SKM-1 treated with dmso at 0.1 percent for 144 hours (cell line): ENCODE results near the gene CLEC2D.
"Not testable (repeated sequence)": the region's sequence is repeated elsewhere in the genome, so short reads cannot be mapped to it uniquely, and the experiment has no call there.

Experiments
- DNase-seq: peaks from one replicate; lab custom pipeline; 2025; ENCODE audit not compliant: unreplicated experiment; lab: John Stamatoyannopoulos, UW

CLEC2D gene

DNA sequence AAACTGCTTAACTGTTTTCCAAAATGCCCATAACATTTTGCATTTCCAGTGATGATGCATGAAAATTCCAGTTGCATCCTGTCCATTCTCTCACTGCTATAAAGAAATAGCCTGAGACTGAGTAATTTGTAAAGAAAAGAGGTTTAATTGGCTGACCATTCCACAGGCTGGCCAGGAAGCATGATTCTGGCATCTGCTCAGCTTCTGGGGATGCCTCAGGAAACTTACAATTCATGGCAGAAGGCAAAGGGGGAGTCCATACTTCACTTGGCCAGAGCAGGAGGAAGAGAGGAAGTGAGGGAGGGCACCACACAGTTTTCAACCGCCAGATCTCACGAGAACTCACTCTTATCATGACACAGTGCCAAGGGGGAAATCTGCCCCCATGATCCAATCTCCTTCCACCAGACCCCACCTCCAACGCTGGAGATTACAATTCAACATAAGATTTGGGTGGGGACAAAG is 18.2 kb upstream of the CLEC2D start:
- no peak for DNase-seq

DNA sequence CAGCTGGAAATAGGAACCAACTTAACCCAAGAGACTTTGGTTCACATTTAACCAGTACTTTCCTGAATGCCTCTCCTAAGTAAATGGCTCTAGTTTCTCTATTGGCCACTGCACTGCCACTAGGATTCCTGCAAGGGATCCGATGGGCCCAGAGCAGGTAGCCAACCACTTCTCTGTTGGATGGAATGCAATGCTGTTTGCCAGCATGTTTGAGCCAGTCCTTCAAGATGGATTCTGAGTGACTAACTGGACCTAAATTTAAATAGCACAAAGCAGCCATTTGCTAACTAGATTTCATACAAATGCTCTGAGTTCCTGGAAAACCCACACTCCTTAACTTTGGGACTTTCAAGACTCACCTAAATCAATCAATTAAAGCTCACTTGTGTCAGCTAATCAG is 9.5 kb upstream of the CLEC2D start:
- no peak for DNase-seq

- no peak for DNase-seq
Measured at GRCh38 chr12:9661720-9662119, 7.8 kb upstream of the CLEC2D start.

GRCh38 chr12:9662488-9662887 is 7.0 kb upstream of the CLEC2D start:
- no peak for DNase-seq

- DNase-seq = no peak
Measured at GRCh38 chr12:9667403-9668160, 1.9 kb upstream of the CLEC2D start.

GRCh38 chr12:9668161-9669018 is 1.1 kb upstream of the CLEC2D start:
- no peak for DNase-seq

GRCh38 chr12:9669019-9669326 is 540 bp upstream of the CLEC2D start:
- no peak for DNase-seq

- not testable (repeated sequence) for DNase-seq
Measured at GRCh38 chr12:9672340-9672739, 2.8 kb downstream of the CLEC2D start.

DNA sequence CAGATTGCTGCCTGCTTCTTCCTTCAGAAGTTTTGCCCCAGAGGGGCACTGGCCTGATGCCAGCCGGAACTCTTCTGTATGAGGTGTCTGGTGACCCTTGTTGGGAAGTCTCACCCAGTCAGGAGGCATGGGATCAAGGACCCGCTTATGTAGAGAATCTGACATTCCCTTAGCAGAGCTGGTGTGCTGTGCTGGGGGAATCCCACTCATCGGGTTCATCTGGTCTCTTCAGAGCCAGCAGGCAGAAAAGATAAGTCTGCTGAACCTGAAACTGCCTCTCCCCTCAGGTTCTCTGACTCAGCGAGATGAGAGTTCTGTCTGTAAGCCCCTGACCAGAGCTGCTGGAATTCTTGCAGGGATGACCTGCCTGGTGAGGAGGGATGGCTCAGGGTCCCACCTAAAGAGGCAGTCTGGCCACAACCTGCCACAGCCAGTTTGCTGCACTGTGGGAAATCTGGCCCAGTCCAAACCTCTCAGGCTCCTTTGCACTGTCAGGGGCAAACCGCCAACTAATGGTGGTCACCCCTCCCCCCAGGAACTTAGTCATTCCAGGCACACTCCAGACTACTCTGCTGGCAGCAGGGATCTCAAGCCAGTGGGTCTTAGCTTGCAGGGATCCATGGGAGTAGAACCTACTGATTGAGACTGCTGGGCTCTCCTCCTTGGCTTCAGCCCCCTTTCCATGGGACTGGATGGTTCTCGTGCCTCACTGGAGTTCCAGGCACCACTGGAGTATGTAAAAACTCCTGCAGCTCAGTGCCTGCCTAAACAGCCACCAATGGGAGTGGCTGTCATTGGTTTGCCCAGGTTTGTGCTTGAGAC is 4.1 kb downstream of the CLEC2D start:
- no peak for DNase-seq

DNA sequence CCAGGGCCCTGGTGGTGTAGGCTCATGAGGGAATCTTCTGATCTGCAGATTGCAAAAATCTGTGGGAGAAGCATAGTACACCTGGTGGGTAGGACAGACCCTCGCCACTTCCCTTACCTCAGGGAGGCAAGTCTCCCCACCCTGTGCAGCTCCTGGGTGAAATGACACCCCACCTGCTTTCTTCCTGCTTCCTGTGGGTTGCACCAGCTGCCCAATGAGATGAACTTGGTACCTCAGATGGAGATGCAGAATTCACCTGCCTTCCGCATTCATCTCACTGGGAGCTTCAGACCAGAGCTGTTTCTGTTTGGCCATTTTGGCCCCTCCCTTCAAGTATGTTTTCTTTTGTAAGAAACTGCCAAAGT is 4.7 kb downstream of the CLEC2D start:
- no peak for DNase-seq

- not testable (repeated sequence) for DNase-seq
Measured at GRCh38 chr12:9682508-9682907, 13.0 kb downstream of the CLEC2D start.

GRCh38 chr12:9682949-9683348 is 13.4 kb downstream of the CLEC2D start:
- not testable (repeated sequence) for DNase-seq

DNA sequence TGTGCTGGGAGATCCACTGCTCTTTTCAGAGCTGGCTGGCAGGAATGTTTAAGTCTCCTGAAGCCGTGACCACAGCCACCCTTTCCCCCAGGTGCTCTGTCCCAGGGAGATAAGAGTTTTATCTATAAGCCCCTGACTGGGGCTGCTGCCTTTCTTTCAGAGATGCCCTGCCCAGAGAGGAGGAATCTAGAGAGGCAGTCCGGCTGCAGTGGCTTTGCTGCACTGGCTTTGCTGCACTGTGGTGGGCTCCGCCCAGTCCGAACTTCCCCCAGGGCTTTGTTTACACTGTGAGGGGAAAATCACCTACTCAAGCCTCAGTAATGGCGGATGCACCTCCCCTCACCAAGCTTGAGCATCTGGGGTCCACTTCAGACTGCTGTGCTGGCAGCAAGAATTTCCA is 15.9 kb downstream of the CLEC2D start:
- DNase-seq = not testable (repeated sequence)

- no peak for DNase-seq
Measured at GRCh38 chr12:9685915-9686314, 16.4 kb downstream of the CLEC2D start.

- no peak for DNase-seq
Measured at GRCh38 chr12:9687228-9687627, 17.7 kb downstream of the CLEC2D start.

GRCh38 chr12:9692909-9693308 is 23.4 kb downstream of the CLEC2D start:
- no peak for DNase-seq

- no peak for DNase-seq
Measured at GRCh38 chr12:9694241-9694640, 24.7 kb downstream of the CLEC2D start.

GRCh38 chr12:9695150-9695549 is 25.6 kb downstream of the CLEC2D start:
- not testable (repeated sequence) for DNase-seq

DNA sequence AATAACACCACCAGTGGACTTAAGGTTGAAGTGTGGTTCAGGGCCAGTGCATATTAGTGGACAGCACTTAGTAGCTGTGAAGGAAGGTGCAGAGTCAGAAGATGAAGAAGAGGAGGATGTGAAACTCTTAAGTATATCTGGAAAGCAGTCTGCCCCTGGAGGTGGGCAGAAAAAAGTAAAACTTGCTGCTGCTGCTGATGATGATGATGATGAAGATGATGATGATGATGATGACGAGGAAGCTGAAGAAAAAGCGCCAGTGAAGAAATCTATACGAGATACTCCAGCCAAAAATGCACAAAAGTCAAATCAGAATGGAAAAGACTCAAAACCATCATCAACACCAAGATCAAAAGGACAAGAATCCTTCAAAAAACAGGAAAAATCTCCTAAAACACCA is 26.1 kb downstream of the CLEC2D start:
- not testable (repeated sequence) for DNase-seq

DNA sequence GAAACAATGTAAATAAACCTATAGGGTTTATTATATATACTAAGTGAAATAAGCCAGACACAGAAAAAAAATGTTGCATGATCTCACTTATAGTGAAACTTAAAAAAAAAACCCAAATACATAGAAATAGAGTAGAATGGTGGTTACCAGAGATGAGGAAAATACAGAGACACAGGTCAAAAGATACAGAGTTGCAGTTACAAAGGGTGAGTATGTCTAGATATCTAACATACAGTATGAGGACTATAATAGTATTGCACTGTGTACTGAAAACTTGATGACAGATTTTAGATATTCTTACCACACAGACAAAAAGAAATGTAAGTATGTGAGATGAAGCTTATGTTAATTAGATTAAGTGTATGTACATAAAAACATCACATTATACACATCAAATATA is 28.1 kb downstream of the CLEC2D start:
- no peak for DNase-seq

DNA sequence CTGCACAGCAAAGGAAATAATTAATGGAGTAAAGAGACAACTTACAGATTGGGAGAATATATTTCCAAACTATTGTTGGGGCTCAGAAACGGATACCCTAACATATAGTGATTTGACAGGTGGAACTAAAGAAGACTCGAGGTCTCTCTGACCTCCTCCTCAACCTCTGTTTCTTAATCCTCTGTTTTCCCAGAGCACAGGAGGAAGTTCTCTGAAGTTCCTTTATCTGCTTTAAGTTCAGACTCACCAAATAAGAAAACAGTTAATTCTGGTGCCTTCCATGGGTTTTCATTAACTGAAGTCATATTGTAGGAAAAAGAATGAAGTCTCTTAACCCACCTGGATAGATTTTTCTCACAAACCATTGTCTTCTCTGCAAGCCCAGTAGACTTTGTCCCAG is 29.2 kb downstream of the CLEC2D start:
- DNase-seq = no peak
